PFSK-1 (cell line): ENCODE data around the gene HAUS3.

ENCODE experiments used
- POLR2AphosphoS5 ChIP-seq: IDR thresholded peaks from 2 replicates; pipeline ENCODE4 v1.6.1; 2012; ENCODE audit warnings: low read depth, mild to moderate bottlenecking, control low read depth, low read length, moderate library complexity
- REST ChIP-seq, 2 experiments: IDR thresholded peaks; 2 replicates each; pipeline versions ENCODE4 v1.6.1 to v1.8.0; 2011 to 2012; ENCODE audit warnings: low read depth in 2 of 2, low read length in 2 of 2, control low read depth in 1 of 2, inconsistent platforms in 1 of 2, mild to moderate bottlenecking in 1 of 2, moderate library complexity in 1 of 2; ENCODE audit not compliant: insufficient read depth in 1 of 2
- SIN3A ChIP-seq: IDR thresholded peaks from 2 replicates; pipeline ENCODE4 v1.6.1; 2012; ENCODE audit warnings: mild to moderate bottlenecking, low read length, moderate library complexity, borderline replicate concordance; ENCODE audit not compliant: insufficient read depth
- TAF1 ChIP-seq: IDR thresholded peaks from 2 replicates; pipeline ENCODE4 v1.6.1; 2012; ENCODE audit warnings: low read length, control low read depth, borderline replicate concordance; ENCODE audit not compliant: insufficient read depth

GRCh38 chr4:2271279-2272025, 29.5 kb upstream of the HAUS3 start:
- TF ChIP-seq POLR2AphosphoS5 (no peak), TAF1 (no peak), SIN3A (no peak), REST (IDR thresholded peaks at IDR 0.05; ENCODE audit: insufficient read depth in 1 of 2, low read depth in 2 of 2, low read length in 2 of 2) (no peak)
